WTC11 (cell line): ENCODE measurements around the gene RASL12. TPM values are rescaled to one million over a fixed set of nuclear protein-coding genes. Genes with fewer than 3 reads are reported as not detected.

Source experiments
- ATAC-seq: fragments of 200-7000 bp; cut with Tn5 transposase; 2 replicates; pipeline ENCODE4 v1.10.0; 2021; ENCODE audit warnings: mild to moderate bottlenecking, moderate library complexity
- CTCF ChIA-PET: fragments of 300-600 bp; sonication (Branson Sonifier 250); formaldehyde crosslinking; loops from one replicate; lab custom pipeline; 2021; ENCODE audit warnings: antibody characterized with exemption; lab: Charles Lee
- POLR2A ChIA-PET: fragments of 350-600 bp; sonication (Branson Sonifier 250); formaldehyde crosslinking; loops from one replicate; lab custom pipeline; 2021; ENCODE audit warnings: antibody characterized with exemption; lab: Charles Lee
- DNase-seq: peaks from one replicate; pipeline ENCODE4 v3.0.0; 2021; ENCODE audit warnings: low spot score
- H3K27ac Mint-ChIP-seq: 2 replicates; pipeline ENCODE4 v1.8.0; 2021; ENCODE audit warnings: mixed read lengths
- H3K27me3 Mint-ChIP-seq: 2 replicates; pipeline ENCODE4 v1.8.0; 2021; ENCODE audit warnings: low read depth, mild to moderate bottlenecking, moderate library complexity, mixed read lengths
- H3K36me3 Mint-ChIP-seq: 2 replicates; pipeline ENCODE4 v1.8.0; 2021; ENCODE audit warnings: mixed read lengths
- H3K4me1 Mint-ChIP-seq: 2 replicates; pipeline ENCODE4 v1.8.0; 2022; ENCODE audit warnings: mixed read lengths
- H3K4me3 Mint-ChIP-seq: 2 replicates; pipeline ENCODE4 v1.8.0; 2021; ENCODE audit warnings: mild to moderate bottlenecking, moderate library complexity, mixed read lengths
- H3K9me3 Mint-ChIP-seq: 2 replicates; pipeline ENCODE4 v1.8.0; 2021; ENCODE audit warnings: mixed read lengths
- AFF4 ChIP-seq: sonication (generic); formaldehyde crosslinking; IDR thresholded peaks from 2 replicates; pipeline ENCODE4 v1.8.1; 2023; ENCODE audit warnings: mild to moderate bottlenecking, missing genetic modification reagents, borderline replicate concordance
- AR ChIP-seq: fragments of 250-450 bp; sonication (Bioruptor Pico); IDR thresholded peaks from 2 replicates; pipeline ENCODE4 v1.9.0; 2021; ENCODE audit warnings: mild to moderate bottlenecking
- CDX4 ChIP-seq: fragments of 250-450 bp; sonication (Bioruptor Pico); IDR thresholded peaks from 2 replicates; pipeline ENCODE4 v1.9.0; 2021; ENCODE audit warnings: moderate library complexity, mild to moderate bottlenecking, inconsistent platforms, borderline replicate concordance
- CREM ChIP-seq: sonication (generic); formaldehyde crosslinking; IDR thresholded peaks from 2 replicates; pipeline ENCODE4 v1.8.1; 2022; ENCODE audit warnings: mild to moderate bottlenecking, missing genetic modification reagents, moderate library complexity
- JAZF1 ChIP-seq: fragments of 250-450 bp; sonication (Bioruptor Pico); IDR thresholded peaks from 2 replicates; pipeline ENCODE4 v1.9.0; 2021; ENCODE audit warnings: moderate library complexity, mild to moderate bottlenecking, inconsistent platforms
- JUN ChIP-seq: sonication (generic); formaldehyde crosslinking; IDR thresholded peaks from 2 replicates; pipeline ENCODE4 v1.8.0; 2023; ENCODE audit warnings: mild to moderate bottlenecking, missing genetic modification reagents
- MXD4 ChIP-seq: fragments of 250-450 bp; sonication (Bioruptor Pico); IDR thresholded peaks from 2 replicates; pipeline ENCODE4 v1.8.0; 2021; ENCODE audit warnings: mild to moderate bottlenecking, moderate library complexity, borderline replicate concordance
- NFYB ChIP-seq: sonication (generic); formaldehyde crosslinking; conservative IDR thresholded peaks from 2 replicates; pipeline ENCODE4 v1.8.0; 2022; ENCODE audit warnings: low read depth, missing genetic modification reagents
- PRDM15 ChIP-seq: sonication (generic); formaldehyde crosslinking; IDR thresholded peaks from 2 replicates; pipeline ENCODE4 v1.8.0; 2022; ENCODE audit warnings: missing genetic modification reagents
- RELA ChIP-seq: sonication (generic); formaldehyde crosslinking; IDR thresholded peaks from 2 replicates; pipeline ENCODE4 v1.8.1; 2022; ENCODE audit warnings: missing genetic modification reagents, mild to moderate bottlenecking, borderline replicate concordance
- SP1 ChIP-seq: sonication (generic); formaldehyde crosslinking; conservative IDR thresholded peaks from 2 replicates; pipeline ENCODE4 v1.8.1; 2022; ENCODE audit warnings: missing genetic modification reagents
- USF2 ChIP-seq: sonication (generic); formaldehyde crosslinking; IDR thresholded peaks from 2 replicates; pipeline ENCODE4 v1.8.1; 2023; ENCODE audit warnings: mild to moderate bottlenecking, missing genetic modification reagents, moderate library complexity
- ZNF416 ChIP-seq: fragments of 250-450 bp; sonication (Bioruptor Pico); IDR thresholded peaks from 2 replicates; pipeline ENCODE4 v1.9.0; 2021; ENCODE audit warnings: mild to moderate bottlenecking, inconsistent platforms
- ZNF425 ChIP-seq: fragments of 250-450 bp; sonication (Bioruptor Pico); conservative IDR thresholded peaks from 2 replicates; pipeline ENCODE4 v1.9.0; 2021; ENCODE audit warnings: mild to moderate bottlenecking
- ZNF532 ChIP-seq: fragments of 250-450 bp; sonication (Bioruptor Pico); IDR thresholded peaks from 2 replicates; pipeline ENCODE4 v1.9.0; 2021; ENCODE audit warnings: mild to moderate bottlenecking, borderline replicate concordance
- total RNA-seq: library from RNA; stranded (reverse); gene quantifications from 3 replicates; pipeline ENCODE4 v1.2.3, GENCODE V29; 2021

RASL12 gene
- total RNA-seq, 1 experiment from 2014 or later, result 5.6 TPM

- DNase-seq, result no peak
- ChIA-PET POLR2A (no interaction called here), CTCF (interaction anchor here (0.5 to 1.5 kb wide), 2 partner anchors 39 to 49 kb away, joined by 3 to 4 read pairs; no protein-coding TSS in a partner anchor)
- Mint-ChIP-seq H3K27ac (no peak overlapping the region), H3K4me1 (peaks cover 22% of the 10 kb centered on the region), H3K9me3 (no peaks in the 10 kb centered on the region), H3K4me3 (peak overlapping the region; percentile 75), H3K27me3 (peaks cover 6% of the 10 kb centered on the region), H3K36me3 (peaks cover 8% of the 10 kb centered on the region)
- no peak for ATAC-seq
- TF ChIP-seq ZNF532 (CRISPR knock-in tag), result no peak
- TF ChIP-seq AFF4 (CRISPR knock-in tag), result no peak
- TF ChIP-seq CDX4 (CRISPR knock-in tag), result no peak
Observed at GRCh38 chr15:65028338-65028737, 39.5 kb downstream of the RASL12 start.

GRCh38 chr15:65027593-65027992 lies 40.2 kb downstream of the RASL12 start:
- Mint-ChIP-seq H3K27me3 (peaks cover 6% of the 10 kb centered on the region), H3K4me1 (peaks cover 18% of the 10 kb centered on the region), H3K4me3 (peak overlapping the region; percentile 75), H3K27ac (no peak overlapping the region), H3K9me3 (no peaks in the 10 kb centered on the region), H3K36me3 (peaks cover 8% of the 10 kb centered on the region)
- CTCF ChIA-PET, result interaction anchor here (0.5 to 1.5 kb wide), 4 partner anchors 39 to 74 kb away, joined by 3 to 4 read pairs (median 4); no protein-coding TSS in a partner anchor
- POLR2A ChIA-PET, result no interaction called here
- ATAC-seq (no peak), DNase-seq (no peak)
- TF ChIP-seq NFYB (CRISPR knock-in tag) (no peak), AR (CRISPR knock-in tag) (no peak), JAZF1 (no peak), RELA (CRISPR knock-in tag) (no peak), JUN (no peak), SP1 (CRISPR knock-in tag) (no peak), ZNF416 (CRISPR knock-in tag) (no peak), CREM (CRISPR knock-in tag) (no peak), USF2 (CRISPR knock-in tag) (no peak), MXD4 (no peak), PRDM15 (CRISPR knock-in tag) (no peak), ZNF425 (CRISPR knock-in tag) (no peak)
